Endodermal cell (in vitro differentiated cells): Measurements from ENCODE around the gene SPTLC3. TPM values are rescaled to one million over a fixed set of nuclear protein-coding genes. Genes with fewer than 3 reads are reported as not detected.

Source experiments
- DNase-seq: peaks from one replicate; pipeline ENCODE4 v3.0.0-alpha.2; 2017
- H3K27ac ChIP-seq: 2 replicates; pipeline ENCODE4 v1.5.1; 2013; ENCODE audit warnings: mild to moderate bottlenecking, low read depth, low read length, moderate library complexity
- H3K27me3 ChIP-seq: 2 replicates; pipeline ENCODE4 v1.6.1; 2013; ENCODE audit warnings: mild to moderate bottlenecking, low read length, moderate library complexity; ENCODE audit not compliant: insufficient read depth, control insufficient read depth, poor library complexity, severe bottlenecking
- H3K36me3 ChIP-seq: 2 replicates; pipeline ENCODE4 v1.7.0; 2013; ENCODE audit warnings: mild to moderate bottlenecking, low read length, moderate library complexity; ENCODE audit not compliant: control insufficient read depth, insufficient read depth
- H3K4me1 ChIP-seq: one replicate; pipeline ENCODE4 v1.7.0; 2013; ENCODE audit warnings: low read length; ENCODE audit not compliant: control insufficient read depth, insufficient read depth
- H3K4me3 ChIP-seq: 2 replicates; pipeline ENCODE4 v1.5.1; 2013; ENCODE audit warnings: mild to moderate bottlenecking, low read length, moderate library complexity
- H3K9ac ChIP-seq: 2 replicates; pipeline ENCODE4 v1.6.1; 2013; ENCODE audit warnings: mild to moderate bottlenecking, low read length, moderate library complexity; ENCODE audit not compliant: poor library complexity, severe bottlenecking; ENCODE audit errors: extremely low read depth
- H3K9me3 ChIP-seq: 2 replicates; pipeline ENCODE4 v1.6.1; 2013; ENCODE audit warnings: mild to moderate bottlenecking, low read length, moderate library complexity; ENCODE audit not compliant: control insufficient read depth
- H3K27ac Mint-ChIP-seq: 2 replicates; pipeline ENCODE4 v1.8.0; 2020; ENCODE audit warnings: mixed read lengths
- H3K27me3 Mint-ChIP-seq: 2 replicates; pipeline ENCODE4 v1.8.0; 2021; ENCODE audit warnings: mild to moderate bottlenecking, mixed read lengths; ENCODE audit not compliant: insufficient read depth
- H3K36me3 Mint-ChIP-seq: 2 replicates; pipeline ENCODE4 v1.8.0; 2020; ENCODE audit warnings: low read depth, mixed read lengths
- H3K4me1 Mint-ChIP-seq: 2 replicates; pipeline ENCODE4 v1.8.0; 2020; ENCODE audit warnings: mixed read lengths
- H3K4me3 Mint-ChIP-seq: 2 replicates; pipeline ENCODE4 v1.8.0; 2020; ENCODE audit warnings: mild to moderate bottlenecking, moderate library complexity, mixed read lengths
- H3K9me3 Mint-ChIP-seq: 2 replicates; pipeline ENCODE4 v1.8.0; 2020; ENCODE audit warnings: mild to moderate bottlenecking, mixed read lengths
- CTCF ChIP-seq: fragments of 200-600 bp; sonication (generic); conservative IDR thresholded peaks from 2 replicates; pipeline ENCODE4 v1.5.0; 2021; ENCODE audit warnings: antibody characterized with exemption, mild to moderate bottlenecking
- WGBS, 2 experiments: methylation state at CpG; one replicate each; pipeline versions ENCODE4 v1.1.5 to v1.1.7; 2013; ENCODE audit warnings: missing lambda C conversion rate in 2 of 2, mixed read lengths in 1 of 2; ENCODE audit not compliant: insufficient coverage in 1 of 2, insufficient read length in 1 of 2; 5-methylcytosine and 5-hydroxymethylcytosine counted together
- total RNA-seq, 2 donors: library from RNA; stranded (reverse); fragmentation: NEBNext Ultra II Directional in 1 of 2; extraction: Animal tissue kit (Norgen Biotek cat#: 25700) in 1 of 2; gene quantifications; 2 replicates in 1 of 2; 3 replicates in 1 of 2; pipeline ENCODE4 v1.2.1, GENCODE V29; 2021

The SPTLC3 gene
- total RNA-seq, 2 donors from 2014 or later, result 1.6 TPM

- 92 to 94% methylated on average over 2 to 3 of the region's 3 CpGs for WGBS, 2 experiments
- Mint-ChIP-seq H3K4me3 (no peak overlapping the region), H3K36me3 (no peaks in the 10 kb centered on the region), H3K27ac (no peak overlapping the region), H3K4me1 (peaks cover 2% of the 10 kb centered on the region), H3K27me3 (peaks cover 5% of the 10 kb centered on the region), H3K9me3 (peaks cover 2% of the 10 kb centered on the region)
- no peaks in the 10 kb centered on the region for H3K4me1 ChIP-seq
- no peak for DNase-seq
- H3K36me3 ChIP-seq, result no peaks in the 10 kb centered on the region
- no peak overlapping the region for H3K9ac ChIP-seq
- H3K27me3 ChIP-seq, result no peaks in the 10 kb centered on the region
- H3K9me3 ChIP-seq, result no peaks in the 10 kb centered on the region
- no peak for TF ChIP-seq CTCF
- no peak overlapping the region for H3K4me3 ChIP-seq
- H3K27ac ChIP-seq, result no peak overlapping the region
Observed at GRCh38 chr20:13140201-13140600, 131.4 kb downstream of the SPTLC3 start.

- 90 to 92% methylated on average over 1 of the region's 1 CpG for WGBS, 2 experiments
- Histone ChIP-seq H3K36me3 (no peaks in the 10 kb centered on the region), H3K4me1 (no peaks in the 10 kb centered on the region), H3K27ac (no peak overlapping the region), H3K9ac (no peak overlapping the region), H3K27me3 (no peaks in the 10 kb centered on the region), H3K4me3 (no peak overlapping the region), H3K9me3 (no peaks in the 10 kb centered on the region)
- peaks cover 2% of the 10 kb centered on the region for H3K4me1 Mint-ChIP-seq
- peaks cover 2% of the 10 kb centered on the region for H3K9me3 Mint-ChIP-seq
- no peak overlapping the region for H3K4me3 Mint-ChIP-seq
- DNase-seq, result no peak
- H3K27ac Mint-ChIP-seq, result no peak overlapping the region
- H3K27me3 Mint-ChIP-seq, result peaks cover 5% of the 10 kb centered on the region
- no peak for TF ChIP-seq CTCF
- no peaks in the 10 kb centered on the region for H3K36me3 Mint-ChIP-seq
Observed at GRCh38 chr20:13140775-13141174, 132.0 kb downstream of the SPTLC3 start.

- Mint-ChIP-seq H3K27ac (no peak overlapping the region), H3K36me3 (no peaks in the 10 kb centered on the region), H3K27me3 (peaks cover 5% of the 10 kb centered on the region), H3K9me3 (peaks cover 2% of the 10 kb centered on the region), H3K4me1 (peaks cover 2% of the 10 kb centered on the region), H3K4me3 (no peak overlapping the region)
- no peak for TF ChIP-seq CTCF
- Histone ChIP-seq H3K9ac (no peak overlapping the region), H3K27ac (no peak overlapping the region), H3K9me3 (no peaks in the 10 kb centered on the region), H3K27me3 (no peaks in the 10 kb centered on the region), H3K36me3 (no peaks in the 10 kb centered on the region), H3K4me1 (no peaks in the 10 kb centered on the region), H3K4me3 (no peak overlapping the region)
- DNase-seq, result no peak
- WGBS, 2 experiments, result 90 to 93% methylated on average over 3 of the region's 3 CpGs
Observed at GRCh38 chr20:13141546-13141945, 132.8 kb downstream of the SPTLC3 start.
